ENCODE data around the gene SLC9A8. TPM values are rescaled to one million over a fixed set of nuclear protein-coding genes. Genes with fewer than 3 reads are reported as not detected.

SLC9A8 gene
- total and polyA plus RNA-seq, 2 donors (not counting 1 experiment from before 2014, with no cell fraction given): 17.8 to 29.7 TPM

- intact Hi-C loops (cut with micrococcal nuclease): no loop called here
- ATAC-seq (ENCODE audit: low read depth): no peak
Observed at GRCh38 chr20:49924247-49924646, 111.6 kb downstream of the SLC9A8 start.

More at GRCh38 chr20:49924247-49924646, 111.6 kb downstream of the SLC9A8 start:
- Histone ChIP-seq H3K27me3 (replicated peaks in 1 of 4; ENCODE audit: control extremely low read depth in 1 of 4, control insufficient read depth in 3 of 4, insufficient read depth in 4 of 4, low read length in 3 of 4) (peaks cover 0 to 4% (median 0%) of the 10 kb centered on the region in 4 experiments), H4K20me1 (ENCODE audit: control insufficient read depth, insufficient read depth, low read length, poor library complexity, severe bottlenecking) (no peaks in the 10 kb centered on the region), H3K4me3 (ENCODE audit: control extremely low read depth in 1 of 5, extremely low read depth in 1 of 5, insufficient read depth in 1 of 5, low read depth in 2 of 5, low read length in 4 of 5) (no peak overlapping the region), H3K9ac (ENCODE audit: low read length) (no peak overlapping the region), H3K9me3 (ENCODE audit: control extremely low read depth in 1 of 3, control insufficient read depth in 2 of 3, insufficient read depth in 1 of 3, low read length in 2 of 3) (no peaks in the 10 kb centered on the region), H3K4me1 (ENCODE audit: control insufficient read depth in 2 of 2, insufficient read depth in 2 of 2, low read length in 2 of 2) (no peaks in the 10 kb centered on the region), H3K36me3 (replicated peaks in 1 of 2; ENCODE audit: control extremely low read depth in 1 of 2, control insufficient read depth in 1 of 2, extremely low read depth in 1 of 2, insufficient read depth in 2 of 2, low read length in 1 of 2) (no peaks in the 10 kb centered on the region), H3K27ac (ENCODE audit: low read length in 2 of 2) (no peak overlapping the region), H2AFZ (ENCODE audit: insufficient read depth, low read depth, low read length, poor library complexity, severe bottlenecking) (no peak overlapping the region), H3K79me2 (ENCODE audit: control insufficient read depth, insufficient read depth, low read length) (no peaks in the 10 kb centered on the region), H3K4me2 (replicated peaks; ENCODE audit: low read depth, low read length, poor library complexity, severe bottlenecking) (no peak overlapping the region)
- ChIA-PET CTCF (interaction anchor here (2.0 kb wide), 1 partner anchor 11 kb away, joined by 7 read pairs; no protein-coding TSS in a partner anchor), POLR2A (interaction anchor here (0.7 kb wide), 1 partner anchor 12 kb away, joined by 5 read pairs; the partner anchor contains the start of gene RNF114)
- no peaks in the 10 kb centered on the region for H3K9me3 Mint-ChIP-seq (ENCODE audit: insufficient read depth)
- H3K4me1 Mint-ChIP-seq: peaks cover 4% of the 10 kb centered on the region
- DNase-seq: no peak
- no peak overlapping the region for H3K4me3 Mint-ChIP-seq
- TF ChIP-seq CTCF (IDR thresholded peaks at IDR 0.05) (no peak), EZH2 (IDR thresholded peaks at IDR 0.05; ENCODE audit: borderline replicate concordance, insufficient read depth, low read depth, low read length, poor library complexity, severe bottlenecking) (no peak)
- H3K27me3 Mint-ChIP-seq: peaks cover 9% of the 10 kb centered on the region
- 100% methylated on average over 1 of the region's 4 CpGs for WGBS (ENCODE audit: insufficient coverage)
- no peak overlapping the region for H3K27ac Mint-ChIP-seq

Measured in B cell (primary cell).